ENCODE results near the gene SPEF1.

Gene SPEF1

GRCh38 chr20:3766422-3767109, 14.7 kb downstream of the SPEF1 start:
- Histone ChIP-seq H2BK15ac (ENCODE audit: low read depth, poor library complexity, severe bottlenecking) (no peak overlapping the region), H4K91ac (ENCODE audit: low read length) (peak overlapping the region; percentile 80), H2AFZ (ENCODE audit: low read depth, low read length) (no peak overlapping the region), H3K4me2 (ENCODE audit: low read length, poor library complexity, severe bottlenecking) (peak overlapping the region; percentile 99), H3K79me1 (replicated peaks; ENCODE audit: low read length, poor library complexity, severe bottlenecking) (peaks cover 34% of the 10 kb centered on the region), H2BK12ac (ENCODE audit: low read length in 2 of 2) (peak overlapping the region in 1 of 2 experiments; percentile 15), H3K14ac (ENCODE audit: low read length in 2 of 2) (peak overlapping the region in 1 of 2 experiments; percentile 41), H3K27me3 (ENCODE audit: control insufficient read depth in 1 of 2, insufficient read depth in 1 of 2, low read length in 2 of 2) (no peaks in the 10 kb centered on the region), H4K8ac (ENCODE audit: low read length) (peak overlapping the region; percentile 20), H2AK5ac (ENCODE audit: low read length, severe bottlenecking) (peak overlapping the region; percentile 1), H3K4me1 (ENCODE audit: control insufficient read depth, insufficient read depth, low read depth, low read length) (peaks cover 19% of the 10 kb centered on the region), H3K18ac (ENCODE audit: low read depth in 1 of 2, low read length in 2 of 2) (no peak overlapping the region), H2BK5ac (ENCODE audit: low read depth, low read length, poor library complexity, severe bottlenecking) (no peak overlapping the region), H2BK120ac (ENCODE audit: low read depth, low read length) (no peak overlapping the region), H3K9me3 (ENCODE audit: control insufficient read depth, low read length) (no peaks in the 10 kb centered on the region), H3K23ac (ENCODE audit: low read length in 2 of 2) (peak overlapping the region in 1 of 2 experiments; percentile 43), H3K27ac (ENCODE audit: low read length, poor library complexity, severe bottlenecking) (no peak overlapping the region), H3K9ac (ENCODE audit: low read length) (peak overlapping the region; percentile 82), H3K4ac (ENCODE audit: low read depth in 1 of 2, low read length in 2 of 2) (no peak overlapping the region), H3K4me3 (ENCODE audit: insufficient read depth in 1 of 2, low read depth in 1 of 2, low read length in 2 of 2) (peak overlapping the region; percentile 85 to 90), H3K36me3 (ENCODE audit: control insufficient read depth in 1 of 2, insufficient read depth in 2 of 2, low read depth in 1 of 2, low read length in 2 of 2) (peaks cover 0 to 4% of the 10 kb centered on the region in 2 experiments)
- DNase-seq = no peak
- WGBS = 49% methylated on average over 6 of the region's 9 CpGs

GRCh38 chr20:3765171-3765882, 15.9 kb downstream of the SPEF1 start:
- H3K27ac ChIP-seq (ENCODE audit: low read length, poor library complexity, severe bottlenecking) = no peak overlapping the region

GRCh38 chr20:3764659-3765058, 16.6 kb downstream of the SPEF1 start:
- Histone ChIP-seq H3K79me1 (replicated peaks; ENCODE audit: low read length, poor library complexity, severe bottlenecking) (peaks cover 40% of the 10 kb centered on the region), H2AFZ (ENCODE audit: low read depth, low read length) (no peak overlapping the region), H2BK15ac (ENCODE audit: low read depth, poor library complexity, severe bottlenecking) (peak overlapping the region; percentile 19), H3K9me3 (ENCODE audit: control insufficient read depth, low read length) (no peaks in the 10 kb centered on the region), H3K23ac (ENCODE audit: low read length in 2 of 2) (no peak overlapping the region), H3K36me3 (ENCODE audit: control insufficient read depth in 1 of 2, insufficient read depth in 2 of 2, low read depth in 1 of 2, low read length in 2 of 2) (peaks cover 4 to 7% of the 10 kb centered on the region in 2 experiments), H3K18ac (ENCODE audit: low read depth in 1 of 2, low read length in 2 of 2) (peak overlapping the region in 1 of 2 experiments; percentile 42), H3K4me1 (ENCODE audit: control insufficient read depth, insufficient read depth, low read depth, low read length) (peaks cover 21% of the 10 kb centered on the region), H2BK12ac (ENCODE audit: low read length in 2 of 2) (peak overlapping the region in 1 of 2 experiments; percentile 24), H3K14ac (ENCODE audit: low read length in 2 of 2) (no peak overlapping the region), H3K9ac (ENCODE audit: low read length) (no peak overlapping the region), H2BK5ac (ENCODE audit: low read depth, low read length, poor library complexity, severe bottlenecking) (no peak overlapping the region), H3K27me3 (ENCODE audit: control insufficient read depth in 1 of 2, insufficient read depth in 1 of 2, low read length in 2 of 2) (no peaks in the 10 kb centered on the region), H4K91ac (ENCODE audit: low read length) (no peak overlapping the region), H3K4ac (ENCODE audit: low read depth in 1 of 2, low read length in 2 of 2) (no peak overlapping the region), H2BK120ac (ENCODE audit: low read depth, low read length) (no peak overlapping the region), H3K27ac (ENCODE audit: low read length, poor library complexity, severe bottlenecking) (no peak overlapping the region), H3K4me3 (ENCODE audit: insufficient read depth in 1 of 2, low read depth in 1 of 2, low read length in 2 of 2) (no peak overlapping the region), H4K8ac (ENCODE audit: low read length) (no peak overlapping the region), H3K4me2 (ENCODE audit: low read length, poor library complexity, severe bottlenecking) (no peak overlapping the region), H2AK5ac (ENCODE audit: low read length, severe bottlenecking) (no peak overlapping the region)
- DNase-seq = no peak
- 90% methylated on average over 3 of the region's 3 CpGs for WGBS

More at GRCh38 chr20:3765171-3765882, 15.9 kb downstream of the SPEF1 start:
- H2BK120ac ChIP-seq (ENCODE audit: low read depth, low read length) = no peak overlapping the region
- H3K36me3 ChIP-seq (ENCODE audit: control insufficient read depth in 1 of 2, insufficient read depth in 2 of 2, low read depth in 1 of 2, low read length in 2 of 2) = peaks cover 0 to 7% of the 10 kb centered on the region in 2 experiments
- no peak overlapping the region for H4K91ac ChIP-seq (ENCODE audit: low read length)
- no peak overlapping the region for H3K14ac ChIP-seq (ENCODE audit: low read length in 2 of 2)
- no peak overlapping the region for H2BK15ac ChIP-seq (ENCODE audit: low read depth, poor library complexity, severe bottlenecking)
- DNase-seq = no peak
- peak overlapping the region in 1 of 2 experiments; percentile 6 for H2BK12ac ChIP-seq (ENCODE audit: low read length in 2 of 2)
- no peak overlapping the region for H2AK5ac ChIP-seq (ENCODE audit: low read length, severe bottlenecking)
- peaks cover 35% of the 10 kb centered on the region for H3K79me1 ChIP-seq (replicated peaks; ENCODE audit: low read length, poor library complexity, severe bottlenecking)
- 67% methylated on average over 2 of the region's 3 CpGs for WGBS
- H2BK5ac ChIP-seq (ENCODE audit: low read depth, low read length, poor library complexity, severe bottlenecking) = no peak overlapping the region
- H3K4ac ChIP-seq (ENCODE audit: low read depth in 1 of 2, low read length in 2 of 2) = peak overlapping the region in 1 of 2 experiments; percentile 24
- no peak overlapping the region for H3K4me2 ChIP-seq (ENCODE audit: low read length, poor library complexity, severe bottlenecking)
- H2AFZ ChIP-seq (ENCODE audit: low read depth, low read length) = no peak overlapping the region
- H3K4me1 ChIP-seq (ENCODE audit: control insufficient read depth, insufficient read depth, low read depth, low read length) = peaks cover 21% of the 10 kb centered on the region
- H3K4me3 ChIP-seq (ENCODE audit: insufficient read depth in 1 of 2, low read depth in 1 of 2, low read length in 2 of 2) = no peak overlapping the region
- no peaks in the 10 kb centered on the region for H3K27me3 ChIP-seq (ENCODE audit: control insufficient read depth in 1 of 2, insufficient read depth in 1 of 2, low read length in 2 of 2)
- no peaks in the 10 kb centered on the region for H3K9me3 ChIP-seq (ENCODE audit: control insufficient read depth, low read length)
- H3K18ac ChIP-seq (ENCODE audit: low read depth in 1 of 2, low read length in 2 of 2) = peak overlapping the region in 1 of 2 experiments; percentile 42
- H3K23ac ChIP-seq (ENCODE audit: low read length in 2 of 2) = no peak overlapping the region
- H4K8ac ChIP-seq (ENCODE audit: low read length) = no peak overlapping the region
- H3K9ac ChIP-seq (ENCODE audit: low read length) = peak overlapping the region; percentile 82
